SU-DHL-6 (cell line): ENCODE data around the gene CYP2B6.

ENCODE experiments used
- CTCF ChIP-seq: fragments of 200-600 bp; sonication (generic); IDR thresholded peaks from one replicate; pipeline ENCODE4 v1.5.1; 2017; ENCODE audit warnings: antibody characterized with exemption, mild to moderate bottlenecking, low read length, moderate library complexity; ENCODE audit not compliant: insufficient read depth, poor library complexity, severe bottlenecking
- EZH2phosphoT487 ChIP-seq: fragments of 200-600 bp; sonication (generic), shearing (Covaris generic); conservative IDR thresholded peaks from 2 replicates; pipeline ENCODE4 v1.6.1; 2018; ENCODE audit warnings: mild to moderate bottlenecking, antibody characterized with exemption, low read length, moderate library complexity, mixed read lengths

- TF ChIP-seq CTCF (no peak), EZH2phosphoT487 (no peak)
Observed at GRCh38 chr19:40960062-40960685, 30.9 kb upstream of the CYP2B6 start.
